Astrocyte of the hippocampus (primary cell): ENCODE results near the gene GPRIN3.
"Not testable (repeated sequence)": the region's sequence is repeated elsewhere in the genome, so short reads cannot be mapped to it uniquely, and the experiment has no call there.

Source experiments
- DNase-seq: peaks from one replicate; pipeline ENCODE4 v3.0.0; 2011; ENCODE audit warnings: low read depth, low spot score

The GPRIN3 gene

GRCh38 chr4:89312066-89312465 lies 4.5 kb upstream of the GPRIN3 start:
- peak; percentile 58 for DNase-seq

- DNase-seq = no peak
Observed at GRCh38 chr4:89311433-89311832, 3.8 kb upstream of the GPRIN3 start.

- not testable (repeated sequence) for DNase-seq
Observed at GRCh38 chr4:89309154-89309553, 1.6 kb upstream of the GPRIN3 start.

GRCh38 chr4:89308161-89308500 lies 531 bp upstream of the GPRIN3 start:
- no peak for DNase-seq

GRCh38 chr4:89307178-89307445 lies 488 bp downstream of the GPRIN3 start:
- DNase-seq = no peak

- DNase-seq = no peak
Observed at GRCh38 chr4:89306486-89307177, 968 bp downstream of the GPRIN3 start.

- DNase-seq = peak; percentile 26
Observed at GRCh38 chr4:89305712-89306437, 1.7 kb downstream of the GPRIN3 start.

GRCh38 chr4:89305028-89305427 lies 2.6 kb downstream of the GPRIN3 start:
- DNase-seq = no peak

- DNase-seq = no peak
Observed at GRCh38 chr4:89303814-89304388, 3.7 kb downstream of the GPRIN3 start.

GRCh38 chr4:89303177-89303576 lies 4.4 kb downstream of the GPRIN3 start:
- no peak for DNase-seq

GRCh38 chr4:89301902-89302301 lies 5.7 kb downstream of the GPRIN3 start:
- DNase-seq = no peak

- DNase-seq = no peak
Observed at GRCh38 chr4:89301003-89301402, 6.6 kb downstream of the GPRIN3 start.

GRCh38 chr4:89300499-89300898 lies 7.1 kb downstream of the GPRIN3 start:
- DNase-seq = no peak

GRCh38 chr4:89300060-89300459 lies 7.5 kb downstream of the GPRIN3 start:
- DNase-seq = no peak

- no peak for DNase-seq
Observed at GRCh38 chr4:89299153-89299791, 8.3 kb downstream of the GPRIN3 start.

- peak; percentile 34 for DNase-seq
Observed at GRCh38 chr4:89298788-89299152, 8.8 kb downstream of the GPRIN3 start.

- no peak for DNase-seq
Observed at GRCh38 chr4:89298155-89298554, 9.4 kb downstream of the GPRIN3 start.

- DNase-seq = no peak
Observed at GRCh38 chr4:89296896-89297295, 10.7 kb downstream of the GPRIN3 start.

GRCh38 chr4:89296399-89296798 lies 11.2 kb downstream of the GPRIN3 start:
- DNase-seq = no peak

- DNase-seq = no peak
Observed at GRCh38 chr4:89295415-89295927, 12.1 kb downstream of the GPRIN3 start.

- DNase-seq = no peak
Observed at GRCh38 chr4:89294573-89295269, 12.9 kb downstream of the GPRIN3 start.

GRCh38 chr4:89293299-89293698 lies 14.3 kb downstream of the GPRIN3 start:
- no peak for DNase-seq
